Measurements from ENCODE around the gene MRPL33.

MRPL33 gene

DNA sequence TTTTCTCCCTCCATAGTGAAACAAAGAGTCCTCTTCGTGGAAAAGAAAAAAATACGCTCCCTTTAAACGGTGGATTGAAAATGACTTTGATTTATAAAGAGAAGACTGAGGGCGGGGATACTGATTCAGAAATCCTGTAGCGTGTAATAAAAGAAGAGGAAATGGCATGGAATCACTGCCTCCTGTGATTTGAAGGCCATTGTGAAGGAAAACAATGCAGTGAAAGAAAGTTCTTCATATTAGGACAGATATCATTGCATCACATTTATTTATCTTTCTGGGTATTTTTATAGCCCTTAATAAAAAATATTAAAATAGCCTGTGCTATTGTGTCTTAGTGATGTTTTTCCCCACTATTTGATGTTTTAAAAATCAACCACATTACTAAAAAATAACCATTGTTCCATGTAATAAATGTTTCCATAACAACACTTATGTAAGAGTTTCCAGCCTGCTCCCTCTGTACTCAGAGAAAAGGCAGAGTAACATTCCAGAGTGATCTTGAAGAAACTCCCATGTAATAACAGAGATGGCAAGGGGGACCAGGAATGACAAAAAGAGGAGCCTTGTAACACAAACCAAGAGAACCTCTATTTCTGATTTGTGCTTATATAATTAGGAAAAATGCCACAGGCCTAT, 8.0 kb downstream of the MRPL33 start:
- DNase-seq, result no peak

DNA sequence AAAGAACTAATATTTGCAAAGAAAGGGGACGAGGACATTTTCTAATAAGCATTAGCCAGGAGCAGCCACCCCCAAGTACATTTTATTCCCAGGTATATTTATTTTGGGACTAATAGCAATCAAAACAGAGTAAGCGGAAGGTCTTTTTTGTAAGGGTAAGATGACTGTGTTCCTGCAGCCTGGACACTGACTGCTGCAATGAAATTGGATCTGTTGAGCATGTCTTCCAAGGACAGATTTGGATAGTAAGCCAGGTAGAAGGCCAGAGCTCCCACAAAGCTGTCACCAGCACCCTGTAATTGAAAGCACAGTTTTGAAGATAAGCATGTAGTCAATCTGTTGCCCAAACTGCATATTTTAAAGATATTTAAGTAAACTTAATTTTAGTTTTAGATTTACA, 10.0 kb downstream of the MRPL33 start:
- DNase-seq, result no peak

DNA sequence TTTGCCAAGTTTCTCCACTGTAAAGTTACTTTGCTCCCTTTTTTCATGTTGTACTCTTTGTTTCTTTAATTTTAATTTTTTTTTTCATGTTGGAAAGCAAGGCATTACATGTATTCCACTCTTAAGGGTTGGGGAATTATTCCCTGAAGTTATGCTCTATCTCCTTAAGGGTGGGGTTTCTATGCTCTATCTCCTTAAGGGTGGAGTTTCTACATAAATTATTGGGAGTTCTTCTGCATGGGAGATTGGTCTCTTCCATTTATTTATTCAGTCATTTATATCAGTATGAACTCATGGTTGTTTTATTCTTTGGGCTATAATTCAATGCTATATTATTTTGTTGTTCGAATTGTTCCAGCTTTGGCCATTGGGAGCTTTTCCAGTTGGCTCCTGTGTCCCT, 11.2 kb downstream of the MRPL33 start:
- no peak for DNase-seq

DNA sequence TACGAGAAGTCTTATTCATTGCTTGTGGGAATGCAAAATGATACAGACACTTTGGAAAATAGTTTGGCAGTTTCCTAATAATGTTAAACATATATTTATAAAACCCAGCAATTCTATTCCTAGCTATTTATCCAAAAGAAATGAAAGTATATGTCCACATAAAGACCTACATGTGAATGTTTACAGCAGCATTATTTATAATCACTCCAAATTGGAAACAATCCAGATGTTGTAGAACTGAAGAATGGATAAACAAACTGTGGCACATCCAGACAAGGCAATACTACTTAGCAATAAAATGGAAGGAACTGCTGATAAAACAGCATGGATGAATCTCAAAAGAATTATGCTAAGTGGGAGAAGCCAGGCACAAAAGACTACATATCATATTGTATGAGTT, 19.3 kb downstream of the MRPL33 start:
- no peak for DNase-seq

DNA sequence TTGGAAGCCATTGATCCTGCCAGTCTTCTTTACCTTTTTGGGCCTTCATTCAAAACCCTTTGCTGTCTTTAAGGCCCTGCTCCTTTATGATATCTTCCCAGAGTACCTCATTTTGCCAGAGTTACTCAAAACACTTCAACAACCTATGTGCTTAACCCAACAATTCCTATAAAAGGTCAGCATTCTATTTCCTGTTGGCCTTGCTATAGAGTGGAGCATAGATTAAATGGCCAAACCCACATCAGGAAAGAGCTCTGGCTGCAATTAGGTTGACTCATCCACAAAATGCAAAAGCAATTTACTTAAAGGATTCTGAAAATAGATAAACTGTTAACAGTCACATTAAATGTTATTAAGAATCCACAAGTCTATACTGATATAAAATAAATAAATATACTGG, 21.2 kb downstream of the MRPL33 start:
- peak; percentile 48 for DNase-seq

DNA sequence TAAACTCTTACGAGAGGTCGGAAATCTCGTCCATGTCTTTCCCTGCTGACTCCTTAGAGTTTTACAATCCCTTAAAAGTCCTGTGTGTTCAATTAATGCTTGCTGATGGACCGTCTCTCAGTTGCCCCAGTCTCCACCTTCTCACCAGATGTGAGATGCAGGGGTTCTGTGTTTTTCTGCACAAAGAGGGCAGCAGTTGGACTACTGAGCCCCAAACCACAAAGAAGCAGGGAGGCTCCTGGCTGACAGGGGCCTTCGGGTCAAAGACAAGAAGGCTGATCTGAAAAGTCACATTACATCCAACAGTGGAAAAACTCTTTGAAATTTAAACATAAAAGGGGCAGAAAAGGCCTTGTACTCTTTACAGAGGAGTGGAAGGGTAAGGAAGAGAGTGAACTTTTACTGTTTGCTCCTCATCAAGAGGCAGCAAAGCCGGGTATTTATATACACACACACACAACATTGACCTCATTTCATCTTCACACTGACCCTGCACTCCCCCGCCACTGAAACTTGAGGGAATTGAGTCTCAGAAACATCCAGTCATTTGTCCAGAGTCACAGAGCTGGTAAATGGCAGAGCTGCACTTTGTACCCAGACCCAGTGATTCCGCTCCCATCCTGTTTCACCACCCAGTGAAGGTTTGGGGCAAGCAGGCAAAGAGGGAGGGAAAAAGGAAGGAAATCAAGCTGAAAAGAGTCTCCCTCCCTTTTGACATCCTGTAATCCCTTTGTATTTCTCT, 23.7 kb downstream of the MRPL33 start:
- no peak for DNase-seq

DNA sequence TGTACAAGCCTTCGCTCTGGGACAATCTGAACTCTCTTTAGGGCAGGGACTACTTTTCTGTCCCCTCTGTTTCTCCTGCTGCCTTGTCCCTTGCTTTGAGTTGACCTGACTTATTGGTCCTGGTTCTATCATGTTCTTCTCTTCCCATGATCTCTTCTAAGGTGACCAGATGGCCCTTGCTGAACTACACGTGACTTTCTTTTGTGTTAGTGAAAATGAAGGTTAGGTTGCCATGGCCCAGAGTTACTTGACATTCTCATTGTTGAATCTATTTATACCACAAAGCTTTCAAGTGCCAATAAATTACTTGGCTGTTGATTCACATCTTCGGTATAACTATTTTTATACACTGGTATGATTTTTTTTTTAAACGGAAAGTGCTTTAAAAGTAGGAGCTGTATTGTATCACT, 24.4 kb downstream of the MRPL33 start:
- DNase-seq, result peak; percentile 21

DNA sequence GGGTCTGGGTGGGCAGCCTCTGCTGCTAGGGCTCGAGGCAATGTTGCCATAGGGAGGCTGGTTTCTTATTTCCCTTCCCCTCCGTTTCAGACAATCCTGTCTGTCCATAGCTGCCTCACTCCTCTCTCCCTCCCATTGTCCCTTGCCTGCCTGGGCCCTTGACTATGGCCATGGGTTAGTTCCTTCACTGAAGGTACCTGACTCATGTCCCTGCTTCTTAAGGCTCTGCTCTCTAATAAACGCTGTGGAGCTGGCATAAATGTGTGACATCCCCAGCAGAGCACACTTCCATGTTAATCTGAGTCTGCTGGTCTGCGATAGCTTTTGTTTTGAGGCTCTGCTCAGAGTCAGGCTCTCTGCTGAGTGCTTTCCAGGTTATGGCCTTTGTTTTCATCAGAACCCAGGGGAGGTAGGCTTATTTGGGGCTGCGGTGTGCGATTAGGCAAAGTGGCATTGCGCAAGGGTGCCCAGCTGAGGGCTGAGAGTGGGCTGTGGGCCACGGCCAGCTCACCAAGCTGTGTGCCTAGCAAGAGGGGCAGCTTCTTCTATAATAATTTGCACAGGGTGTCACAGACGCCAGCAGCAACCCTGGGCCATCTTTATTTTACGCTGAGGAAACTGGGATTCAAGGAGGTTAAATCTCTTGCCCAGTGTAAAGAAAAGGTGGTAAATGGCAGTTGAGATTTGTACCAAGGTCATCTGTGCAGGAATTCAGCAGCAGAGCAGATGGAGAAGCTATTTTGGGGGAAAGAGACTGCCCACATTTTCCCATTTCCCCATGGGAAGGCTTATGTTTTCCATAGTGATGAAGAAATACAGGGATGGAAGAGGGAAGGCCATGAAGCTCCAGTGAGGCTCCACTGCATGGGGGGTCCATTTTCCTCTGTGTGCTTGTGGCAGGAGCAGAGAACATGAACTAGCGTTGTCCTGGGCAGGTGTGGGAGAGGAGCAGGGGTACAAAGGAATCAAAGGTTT, 25.6 kb downstream of the MRPL33 start:
- DNase-seq, result peak; percentile 83

DNA sequence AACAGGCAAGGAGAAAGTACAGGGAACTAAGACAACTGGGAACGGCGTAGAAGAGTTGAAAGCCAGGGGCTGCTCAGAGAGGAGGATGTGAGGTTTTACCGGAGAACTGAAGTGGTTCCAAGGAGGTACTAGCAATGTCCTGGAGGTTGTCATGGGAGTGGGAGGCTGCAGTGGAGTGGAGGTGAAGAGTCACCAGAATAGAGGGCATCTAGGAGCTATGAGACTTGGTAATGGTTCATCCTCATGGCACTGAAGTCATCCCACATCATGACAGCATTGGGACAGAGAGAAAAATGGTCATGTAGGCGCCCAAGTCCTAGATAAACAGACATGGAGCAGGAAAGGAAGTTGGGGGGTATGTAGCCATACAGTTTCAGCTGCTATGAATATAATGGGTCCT, 26.3 kb downstream of the MRPL33 start:
- DNase-seq, result no peak

DNA sequence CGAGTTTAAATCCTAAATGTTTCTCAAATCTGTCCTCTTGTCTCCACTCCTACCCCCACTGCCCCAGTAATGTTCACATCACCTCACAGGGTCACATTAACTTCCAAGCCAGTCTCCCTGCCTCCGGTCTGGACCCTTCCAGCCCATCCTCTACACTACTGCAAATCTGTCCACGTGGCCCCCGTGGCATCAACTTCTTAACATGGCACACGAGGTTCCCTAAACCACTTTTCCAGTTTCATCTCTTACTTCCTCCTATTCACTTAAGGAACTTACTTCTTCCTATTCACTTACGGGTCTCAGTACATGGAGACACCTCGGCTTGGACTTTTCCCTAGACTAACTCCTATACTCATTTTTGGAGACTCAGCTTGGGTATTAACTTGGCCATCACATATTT, 27.0 kb downstream of the MRPL33 start:
- DNase-seq, result peak; percentile 91

DNA sequence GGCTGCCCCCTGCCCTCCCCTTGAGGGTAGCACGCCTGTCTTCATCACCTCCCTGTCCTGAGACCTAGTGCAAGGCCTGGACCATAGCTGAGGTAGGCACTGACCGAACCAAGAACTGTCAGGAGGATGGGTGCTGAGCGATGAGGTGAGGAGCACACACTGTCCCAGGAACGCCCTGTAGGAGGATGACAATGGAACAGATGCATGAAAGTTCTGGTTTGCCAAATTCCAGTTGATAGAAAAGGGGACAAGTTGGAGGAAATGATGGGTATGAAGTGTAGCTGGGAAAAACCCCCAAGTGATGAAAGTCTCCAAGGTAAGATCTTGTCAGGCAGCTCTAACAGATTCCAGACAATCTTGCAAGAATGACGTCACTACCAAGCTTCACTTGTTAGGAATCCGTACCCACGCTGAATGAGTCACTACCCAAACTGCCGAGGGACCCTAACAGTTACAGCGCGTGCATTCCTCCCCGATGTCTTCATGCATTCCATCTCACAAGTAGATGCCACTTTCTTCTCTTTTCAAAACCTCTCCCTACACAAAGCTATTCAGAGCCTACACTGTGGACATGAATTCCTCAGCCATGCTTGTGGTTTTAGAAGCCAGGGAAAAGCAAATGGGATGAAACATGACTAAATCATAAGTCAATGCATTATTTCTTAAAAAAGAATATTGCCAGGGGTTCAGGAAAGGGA, 27.6 kb downstream of the MRPL33 start:
- DNase-seq, result peak; percentile 64

DNA sequence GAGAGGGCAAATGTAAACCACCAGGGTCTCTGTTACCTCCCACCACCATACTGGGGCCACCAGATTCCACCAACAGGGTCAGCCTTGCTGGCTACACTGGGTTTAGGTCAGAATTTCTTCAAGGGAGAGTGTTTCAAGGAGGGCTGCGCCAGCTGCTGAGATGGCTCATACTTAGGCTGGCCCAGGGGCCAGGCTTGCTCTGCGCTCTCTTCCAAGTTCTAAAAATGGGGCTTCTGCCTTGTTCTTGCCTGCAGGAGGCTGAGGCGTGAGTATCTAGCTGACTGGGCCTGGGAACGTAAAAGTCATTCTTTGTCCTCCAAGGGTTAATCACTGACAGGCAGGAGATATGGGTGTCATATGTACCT, 28.1 kb downstream of the MRPL33 start:
- DNase-seq, result no peak

DNA sequence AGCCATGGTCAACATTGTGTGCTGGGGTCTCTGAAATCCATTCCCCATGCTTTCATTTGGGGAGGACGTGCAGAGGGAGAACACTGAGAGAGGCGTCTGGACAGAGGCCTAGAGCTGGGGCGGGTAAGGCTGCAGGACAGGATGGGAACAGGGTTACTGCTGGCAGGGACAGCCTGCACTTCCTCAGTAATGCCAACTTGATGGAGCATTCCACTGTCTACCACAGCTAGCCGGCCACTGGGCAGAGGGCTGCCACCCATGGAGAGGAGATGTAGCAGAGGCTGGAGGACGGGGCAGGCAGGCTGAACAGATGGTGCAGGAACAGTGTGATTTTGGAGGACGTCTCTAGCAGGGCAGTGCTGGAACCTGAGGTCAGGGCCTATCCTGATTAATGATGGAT, 29.3 kb downstream of the MRPL33 start:
- DNase-seq, result no peak

DNA sequence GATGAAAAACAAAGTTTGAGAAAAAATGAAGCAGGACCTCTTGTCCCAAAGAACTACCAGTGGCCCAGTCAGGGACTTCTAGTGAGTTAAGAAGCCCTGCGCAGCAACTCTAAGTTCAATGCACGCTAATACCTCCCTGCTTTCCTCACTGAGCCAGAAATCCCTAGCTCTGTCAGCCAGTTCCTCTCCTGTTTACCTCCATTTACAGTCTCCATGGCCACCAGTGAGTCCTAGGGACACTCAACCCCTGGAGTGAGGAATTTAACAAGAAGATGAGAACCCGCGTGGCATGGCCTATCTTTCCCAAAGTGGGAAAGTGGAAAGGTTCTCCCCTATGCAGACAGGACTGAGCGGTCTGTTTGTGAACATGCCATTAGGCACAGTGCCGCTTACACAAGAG, 31.0 kb downstream of the MRPL33 start:
- no peak for DNase-seq

DNA sequence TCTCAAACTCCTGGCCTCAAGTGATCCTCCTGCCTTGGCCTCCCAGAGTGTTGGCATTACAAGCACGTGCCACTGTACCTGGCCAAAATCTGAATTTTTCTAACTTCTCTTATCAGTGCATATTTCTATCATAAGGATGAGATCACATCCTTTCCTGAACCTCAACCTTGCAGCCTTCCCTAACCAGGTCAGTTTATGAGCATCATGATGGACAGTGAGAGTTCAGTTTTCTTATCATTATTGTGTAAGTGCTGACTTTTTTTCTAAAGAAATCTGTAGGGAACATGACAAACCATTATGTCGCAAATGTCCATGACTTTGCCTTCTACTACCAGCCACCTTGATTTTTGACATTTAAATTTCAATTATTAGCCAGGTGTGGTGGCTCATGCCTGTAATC, 31.5 kb downstream of the MRPL33 start:
- DNase-seq, result peak; percentile 14

DNA sequence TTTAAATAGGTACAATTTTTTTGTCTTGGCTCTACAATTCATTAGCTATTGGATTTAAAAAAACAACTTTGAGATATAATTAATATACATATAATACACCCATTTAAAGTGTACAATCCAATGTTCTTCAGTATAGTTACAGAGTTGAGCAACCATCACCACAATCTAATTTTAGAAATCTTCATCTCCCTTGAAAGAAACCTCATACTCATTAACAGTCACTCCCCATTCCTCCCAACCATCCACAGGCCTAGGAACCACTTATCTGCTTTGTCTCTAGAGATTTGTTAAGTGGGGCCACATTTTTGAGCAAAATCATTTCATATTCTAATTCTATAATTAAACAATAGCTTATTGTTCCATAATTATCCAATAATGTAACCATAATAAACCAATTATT, 32.6 kb downstream of the MRPL33 start:
- peak; percentile 90 for DNase-seq

DNA sequence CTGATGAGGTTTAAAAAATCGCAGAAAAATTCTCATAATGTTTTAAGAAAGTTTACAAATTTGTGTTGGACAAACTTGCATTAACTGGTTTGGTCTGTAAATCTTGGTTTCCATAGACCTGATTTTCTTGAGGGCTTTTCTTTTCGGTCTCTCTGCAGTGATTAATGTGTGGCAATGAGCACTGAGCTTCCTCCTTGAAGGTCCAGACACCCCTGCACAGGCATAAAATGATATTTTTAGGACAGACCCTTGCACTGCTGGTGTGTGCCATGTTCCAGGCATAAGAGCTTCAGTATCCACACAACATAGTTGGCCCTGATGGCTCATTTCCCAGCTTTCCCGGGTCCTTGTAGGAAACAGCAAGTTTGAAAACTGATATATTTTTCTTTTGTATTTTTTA, 33.7 kb downstream of the MRPL33 start:
- DNase-seq, result peak; percentile 55

DNA sequence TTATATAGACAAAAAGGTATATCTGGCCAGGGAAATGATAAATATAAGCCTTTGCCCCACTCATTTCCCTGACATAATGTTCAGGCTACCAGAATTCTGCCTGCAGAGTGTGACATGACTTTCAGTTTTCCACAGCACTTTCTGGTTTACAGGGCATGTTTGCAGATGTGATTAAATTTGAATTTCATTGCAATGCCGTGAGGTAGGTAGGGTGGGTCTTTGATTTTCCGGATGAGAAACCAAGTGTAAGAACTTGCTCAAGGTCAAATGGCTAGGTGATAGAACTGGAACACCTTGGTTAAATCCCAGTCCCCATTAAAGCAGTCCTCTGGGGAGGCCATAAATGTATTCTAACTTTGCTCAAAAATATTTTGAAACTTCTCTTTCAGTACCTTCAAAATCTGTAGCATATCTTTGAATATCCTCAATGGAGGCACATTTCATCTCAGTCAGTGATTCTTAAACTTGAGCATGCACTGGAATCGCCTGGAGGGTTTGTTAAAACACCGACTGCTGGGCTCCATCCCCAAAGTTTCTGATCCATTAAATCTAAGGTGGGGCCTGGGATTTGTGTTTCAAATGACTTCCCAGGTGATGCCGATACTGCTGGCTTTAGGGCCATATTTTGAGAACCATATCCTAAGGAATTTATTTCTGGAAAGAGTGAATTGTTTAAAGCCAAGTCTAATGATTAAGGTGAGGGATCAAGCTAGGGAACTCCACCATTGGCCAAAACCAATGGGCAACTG, 35.0 kb downstream of the MRPL33 start:
- DNase-seq, result no peak

DNA sequence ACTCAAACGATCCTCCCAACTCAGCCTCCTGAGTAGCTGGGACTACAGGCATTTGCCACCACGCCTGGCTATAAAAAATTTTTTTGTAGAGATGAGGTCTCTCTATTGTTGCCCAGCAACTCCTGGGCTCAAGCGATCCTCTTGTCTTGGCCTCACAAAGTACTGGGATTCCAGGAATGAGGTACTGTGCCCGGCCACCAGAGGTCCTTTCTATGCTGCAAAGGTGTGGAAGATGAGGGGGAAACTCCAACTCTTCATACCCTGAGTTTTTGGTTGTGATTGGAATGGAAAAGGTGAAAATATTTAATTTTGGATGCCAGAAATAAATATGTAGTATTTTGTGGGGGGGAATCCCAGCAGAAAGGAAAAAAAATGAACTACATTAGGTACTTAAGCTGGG, 36.0 kb downstream of the MRPL33 start:
- peak; percentile 24 for DNase-seq

DNA sequence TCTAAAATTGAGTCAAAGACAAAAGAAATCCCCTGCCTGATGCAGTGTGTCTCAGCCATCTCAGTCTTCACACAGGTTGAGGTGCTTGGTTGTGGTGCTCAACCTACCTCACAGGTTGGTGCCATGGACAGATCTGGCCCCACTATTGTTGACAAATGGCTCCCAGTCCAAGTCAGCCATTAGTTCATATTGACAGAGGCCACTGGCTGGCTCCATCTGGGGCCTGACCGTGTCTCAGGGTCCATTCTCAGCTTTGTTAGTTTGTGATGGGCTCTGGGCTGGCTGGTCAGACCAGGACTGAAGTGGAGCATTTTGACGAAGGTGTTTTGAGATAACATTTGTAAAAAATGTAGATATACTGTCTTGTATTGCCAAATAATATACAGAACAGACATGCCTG, 36.9 kb downstream of the MRPL33 start:
- no peak for DNase-seq

DNA sequence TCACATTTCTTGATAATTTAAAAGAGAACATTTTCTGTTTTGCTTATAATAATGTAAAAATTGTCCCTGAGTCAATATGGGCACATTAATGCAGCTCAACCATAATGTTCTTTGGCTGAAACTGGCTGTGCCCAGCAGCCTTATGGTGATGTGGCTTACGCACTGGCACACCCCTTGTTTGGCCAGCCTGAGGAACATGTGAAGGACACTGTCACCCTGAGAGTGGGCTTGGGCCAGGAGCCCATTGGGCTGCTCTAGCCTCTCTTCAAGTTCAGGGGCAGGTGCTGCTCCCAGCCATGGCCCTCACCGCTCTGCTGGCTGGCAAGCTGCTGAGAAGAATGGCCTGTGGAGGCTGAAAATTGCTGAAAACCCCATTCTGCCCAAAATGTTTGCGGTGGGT, 37.5 kb downstream of the MRPL33 start:
- no peak for DNase-seq

DNA sequence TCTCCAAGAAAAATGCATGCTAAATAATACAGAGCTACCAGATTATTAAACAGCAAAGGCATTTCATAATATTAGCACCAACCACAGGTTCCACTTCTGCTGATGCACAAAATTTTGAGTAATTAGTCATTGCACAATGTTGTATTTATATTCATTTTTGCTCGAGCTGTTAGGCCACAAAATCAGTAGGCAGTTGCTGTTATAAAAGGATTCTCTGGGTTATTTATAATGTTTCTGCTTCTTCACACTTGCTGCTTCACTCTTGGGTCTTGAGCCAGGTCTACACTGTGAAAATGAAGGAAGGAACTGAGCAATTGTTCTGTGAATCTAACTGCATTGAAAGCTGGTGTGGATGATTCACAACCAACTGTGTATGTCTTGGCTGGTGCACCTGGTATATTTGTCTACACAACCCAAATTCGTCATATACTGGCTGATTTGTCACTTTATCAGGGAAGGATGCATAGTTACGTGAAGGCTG, 38.3 kb downstream of the MRPL33 start:
- peak; percentile 99 for DNase-seq
